Ascending aorta (tissue), 2 donors: ENCODE results near the gene ANKRD33B. TPM values are rescaled to one million over a fixed set of nuclear protein-coding genes. Genes with fewer than 3 reads are reported as not detected.
"Not testable (repeated sequence)": the region's sequence is repeated elsewhere in the genome, so short reads cannot be mapped to it uniquely, and the experiment has no call there.

ENCODE experiments used
- DNase-seq, 2 donors: peaks; one replicate each; pipeline ENCODE4 v3.0.0-alpha.2; 2019; ENCODE audit warnings: low spot score in 2 of 2
- H3K27ac ChIP-seq, 2 donors: fragments of 200-600 bp; sonication (generic); one replicate each; pipeline ENCODE4 v1.5.1; 2016 to 2017; ENCODE audit warnings: mild to moderate bottlenecking in 1 of 2
- H3K27me3 ChIP-seq: fragments of 200-600 bp; sonication (generic); one replicate; pipeline ENCODE4 v1.5.1; 2017
- H3K36me3 ChIP-seq, 2 donors: fragments of 200-600 bp; sonication (generic); one replicate each; pipeline ENCODE4 v1.5.1; 2016
- H3K4me1 ChIP-seq, 2 donors: fragments of 200-600 bp; sonication (generic); one replicate each; pipeline ENCODE4 v1.5.1; 2016 to 2017; ENCODE audit warnings: mild to moderate bottlenecking in 1 of 2
- H3K4me3 ChIP-seq, 2 donors: fragments of 200-600 bp; sonication (generic); one replicate each; pipeline ENCODE4 v1.5.1; 2016 to 2017; ENCODE audit warnings: mild to moderate bottlenecking in 1 of 2
- H3K9me3 ChIP-seq, 2 donors: fragments of 200-600 bp; sonication (generic); one replicate each; pipeline ENCODE4 v1.5.1; 2016
- intact Hi-C: fragments of 100-400 bp; cut with DNase I; formaldehyde crosslinking; loops from one replicate; pipeline ENCODE4 v1.15.1; 2023
- total RNA-seq: library from RNA; depleted of rRNA; stranded (reverse); fragments of >200 nt; gene quantifications from one replicate; pipeline ENCODE4 v1.1.0, GENCODE V29; 2016
- TF ChIP-seq, protein P1 (sequence below), 3 experiments: fragments of 200-600 bp in 2 of 3; fragments of 450-650 bp in 1 of 3; sonication (generic) in 2 of 3; IDR thresholded peaks; one replicate each; pipeline ENCODE4 v1.5.1; 2016 to 2019; ENCODE audit warnings: antibody characterized with exemption in 3 of 3, mild to moderate bottlenecking in 1 of 3, moderate library complexity in 1 of 3

Gene ANKRD33B
- total RNA-seq, 1 donor from 2014 or later, result 7.2 TPM

DNA sequence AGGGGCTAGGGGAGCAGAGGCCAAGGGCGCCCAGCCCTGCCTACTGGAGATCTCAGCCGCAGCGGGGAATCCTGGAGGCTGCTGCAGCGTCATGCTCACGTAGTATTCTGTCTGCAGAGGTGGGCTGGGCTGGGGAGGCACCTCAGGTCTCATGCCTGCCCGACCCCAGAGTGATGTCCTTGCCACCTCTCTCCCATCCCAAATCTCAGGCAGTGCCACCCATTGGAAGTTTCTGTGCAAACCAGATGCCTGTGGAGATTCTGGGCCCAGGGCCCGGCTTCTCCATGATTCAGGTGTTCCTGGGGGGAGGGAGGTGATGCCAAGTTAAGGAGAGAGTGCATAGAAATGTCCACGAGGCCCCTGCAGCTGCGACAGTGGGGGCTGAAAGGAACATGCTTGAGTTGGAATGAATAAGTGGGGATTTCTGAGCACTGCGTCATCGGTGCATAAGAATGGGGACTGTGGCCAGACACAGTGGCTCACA is 72.0 kb downstream of the ANKRD33B start:
- no peak overlapping the region for H3K27ac ChIP-seq
- TF ChIP-seq, protein P1, sequence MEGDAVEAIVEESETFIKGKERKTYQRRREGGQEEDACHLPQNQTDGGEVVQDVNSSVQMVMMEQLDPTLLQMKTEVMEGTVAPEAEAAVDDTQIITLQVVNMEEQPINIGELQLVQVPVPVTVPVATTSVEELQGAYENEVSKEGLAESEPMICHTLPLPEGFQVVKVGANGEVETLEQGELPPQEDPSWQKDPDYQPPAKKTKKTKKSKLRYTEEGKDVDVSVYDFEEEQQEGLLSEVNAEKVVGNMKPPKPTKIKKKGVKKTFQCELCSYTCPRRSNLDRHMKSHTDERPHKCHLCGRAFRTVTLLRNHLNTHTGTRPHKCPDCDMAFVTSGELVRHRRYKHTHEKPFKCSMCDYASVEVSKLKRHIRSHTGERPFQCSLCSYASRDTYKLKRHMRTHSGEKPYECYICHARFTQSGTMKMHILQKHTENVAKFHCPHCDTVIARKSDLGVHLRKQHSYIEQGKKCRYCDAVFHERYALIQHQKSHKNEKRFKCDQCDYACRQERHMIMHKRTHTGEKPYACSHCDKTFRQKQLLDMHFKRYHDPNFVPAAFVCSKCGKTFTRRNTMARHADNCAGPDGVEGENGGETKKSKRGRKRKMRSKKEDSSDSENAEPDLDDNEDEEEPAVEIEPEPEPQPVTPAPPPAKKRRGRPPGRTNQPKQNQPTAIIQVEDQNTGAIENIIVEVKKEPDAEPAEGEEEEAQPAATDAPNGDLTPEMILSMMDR (IDR thresholded peaks at IDR 0.05), result no peak
- intact Hi-C loops, result no loop called here
- no peaks in the 10 kb centered on the region for H3K4me1 ChIP-seq
- no peaks in the 10 kb centered on the region for H3K9me3 ChIP-seq
- no peak for DNase-seq
- H3K27me3 ChIP-seq, result no peaks in the 10 kb centered on the region
- H3K4me3 ChIP-seq, result no peak overlapping the region
- H3K36me3 ChIP-seq, result no peaks in the 10 kb centered on the region

DNA sequence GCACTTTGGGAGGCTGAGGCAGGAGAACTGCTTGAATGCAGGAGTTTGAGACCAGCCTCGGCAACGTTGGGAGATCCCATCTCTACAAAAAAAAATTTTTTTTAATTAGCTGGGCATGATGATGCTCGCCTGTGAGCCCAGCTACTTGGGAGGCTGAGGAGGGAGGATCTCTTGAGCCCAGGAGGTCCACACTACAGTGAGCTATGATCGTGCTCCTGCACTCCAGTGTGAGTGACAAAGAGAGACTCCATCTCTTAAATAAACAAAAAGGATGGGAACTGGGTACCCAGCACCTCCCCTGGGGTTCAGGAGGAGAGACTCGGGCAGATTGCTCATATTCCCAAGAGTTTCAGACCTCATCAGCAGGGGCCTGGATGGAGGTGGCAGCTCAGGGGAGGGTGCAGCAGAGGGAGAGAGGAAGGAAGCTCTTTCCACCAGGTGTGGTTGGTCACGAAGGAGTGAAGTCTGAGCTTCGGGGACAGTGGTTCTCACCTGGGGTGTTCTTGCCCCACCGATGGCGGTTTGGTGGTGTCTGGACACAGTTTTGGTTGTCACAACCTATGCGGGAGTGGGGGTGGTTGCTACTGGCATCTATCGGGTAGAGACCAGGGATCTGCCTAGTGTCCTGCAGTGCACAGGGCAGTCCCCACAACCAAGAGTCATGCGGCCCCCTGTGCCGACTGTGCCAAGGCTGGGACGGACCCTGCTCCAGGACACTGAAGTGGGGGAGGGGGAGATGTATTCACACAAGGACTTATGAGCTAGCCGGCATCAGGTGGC is 72.7 kb downstream of the ANKRD33B start:
- intact Hi-C loops, result no loop called here
- TF ChIP-seq, protein P1 (IDR thresholded peaks at IDR 0.05), result no peak
- Histone ChIP-seq H3K36me3 (no peaks in the 10 kb centered on the region), H3K27ac (no peak overlapping the region), H3K4me3 (no peak overlapping the region), H3K4me1 (no peaks in the 10 kb centered on the region), H3K27me3 (no peaks in the 10 kb centered on the region), H3K9me3 (no peaks in the 10 kb centered on the region)
- no peak for DNase-seq

DNA sequence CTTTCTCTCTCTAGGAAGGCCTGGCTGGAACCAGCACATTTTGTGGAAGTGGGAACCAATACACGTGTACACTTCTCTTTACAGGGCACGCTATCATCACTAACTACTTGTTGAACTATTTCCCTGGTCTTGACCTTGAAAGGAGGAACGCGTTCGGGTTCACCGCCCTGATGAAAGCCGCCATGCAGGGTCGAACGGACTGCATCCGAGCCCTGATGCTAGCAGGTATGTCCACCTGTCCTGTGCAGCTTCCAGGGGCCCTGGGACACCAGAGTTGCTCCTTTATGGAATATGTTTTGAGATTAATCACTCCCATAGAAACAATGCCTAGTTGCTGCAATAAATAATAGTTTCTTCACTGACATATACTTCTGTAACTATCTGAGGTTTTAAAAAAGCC is 74.1 kb downstream of the ANKRD33B start:
- TF ChIP-seq, protein P1 (IDR thresholded peaks at IDR 0.05), result no peak
- Histone ChIP-seq H3K4me1 (no peaks in the 10 kb centered on the region), H3K36me3 (no peaks in the 10 kb centered on the region), H3K4me3 (no peak overlapping the region), H3K9me3 (no peaks in the 10 kb centered on the region), H3K27ac (no peak overlapping the region), H3K27me3 (no peaks in the 10 kb centered on the region)
- intact Hi-C loops, result no loop called here
- no peak for DNase-seq

DNA sequence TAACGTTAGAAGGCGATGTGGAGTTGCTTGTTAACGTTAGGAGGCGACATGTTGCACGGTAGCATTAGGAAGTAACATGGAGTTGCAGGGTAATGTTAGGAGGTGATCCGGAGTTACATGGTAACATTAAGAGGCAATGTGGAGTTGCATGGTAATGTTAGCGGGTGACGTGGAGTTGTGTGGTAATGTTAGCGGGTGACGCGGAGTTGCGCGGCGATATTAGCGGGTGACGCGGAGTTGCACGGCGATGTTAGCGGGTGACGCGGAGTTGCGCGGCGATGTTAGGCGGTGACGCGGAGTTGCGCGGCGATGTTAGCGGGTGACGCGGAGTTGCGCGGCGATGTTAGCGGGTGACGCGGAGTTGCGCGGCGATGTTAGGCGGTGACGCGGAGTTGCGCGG is 74.9 kb downstream of the ANKRD33B start:
- H3K27me3 ChIP-seq, H3K4me3 ChIP-seq, H3K27ac ChIP-seq, intact Hi-C loops, DNase-seq, H3K4me1 ChIP-seq, H3K36me3 ChIP-seq, H3K9me3 ChIP-seq: not testable (repeated sequence)

DNA sequence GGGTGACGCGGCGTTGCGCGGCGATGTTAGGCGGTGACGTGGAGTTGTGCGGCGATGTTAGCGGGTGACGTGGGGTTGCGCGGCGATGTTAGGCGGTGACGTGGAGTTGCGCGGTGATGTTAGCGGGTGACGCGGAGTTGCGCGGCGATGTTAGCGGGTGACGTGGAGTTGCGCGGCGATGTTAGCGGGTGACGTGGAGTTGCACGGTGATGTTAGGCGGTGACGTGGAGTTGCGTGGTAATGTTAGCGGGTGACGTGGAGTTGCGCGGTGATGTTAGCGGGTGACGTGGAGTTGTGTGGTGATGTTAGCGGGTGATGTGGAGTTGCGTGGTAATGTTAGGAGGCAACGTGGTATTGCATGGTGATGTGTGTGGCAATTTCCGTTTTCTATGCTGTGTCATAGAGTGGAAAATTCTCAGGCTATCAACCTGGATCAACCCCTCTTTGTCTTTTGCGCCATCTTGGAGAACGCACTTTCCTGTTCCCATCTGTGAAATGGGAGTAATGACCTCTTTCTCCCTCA is 76.0 kb downstream of the ANKRD33B start:
- no peak for DNase-seq
- Histone ChIP-seq H3K9me3 (no peaks in the 10 kb centered on the region), H3K27me3 (no peaks in the 10 kb centered on the region), H3K36me3 (no peaks in the 10 kb centered on the region), H3K4me3 (no peak overlapping the region), H3K27ac (no peak overlapping the region), H3K4me1 (no peaks in the 10 kb centered on the region)
- intact Hi-C loops, result no loop called here
- TF ChIP-seq, protein P1 (IDR thresholded peaks at IDR 0.05), result no peak

DNA sequence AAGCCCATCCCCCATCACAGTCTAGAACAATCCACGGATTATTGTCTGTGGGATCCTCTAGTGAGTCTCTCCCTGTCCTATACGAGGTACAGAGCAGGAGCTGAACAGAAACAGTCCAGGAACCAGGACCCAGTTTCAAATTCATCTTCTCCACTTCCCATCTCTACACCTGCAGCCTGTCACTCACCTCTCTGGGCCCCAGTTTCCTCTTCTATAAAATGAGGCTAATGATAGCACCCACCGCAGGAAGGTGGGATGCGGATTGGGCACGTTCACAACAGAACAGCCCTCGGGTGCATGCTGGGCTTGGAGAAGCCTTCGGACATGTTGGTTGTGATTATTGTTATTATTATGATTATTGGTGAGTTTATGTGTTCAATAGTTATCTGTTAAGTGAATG is 78.5 kb downstream of the ANKRD33B start:
- intact Hi-C loops, result no loop called here
- no peak for DNase-seq
- Histone ChIP-seq H3K4me3 (no peak overlapping the region), H3K4me1 (no peaks in the 10 kb centered on the region), H3K27ac (no peak overlapping the region), H3K27me3 (no peaks in the 10 kb centered on the region), H3K36me3 (no peaks in the 10 kb centered on the region), H3K9me3 (no peaks in the 10 kb centered on the region)
- TF ChIP-seq, protein P1 (IDR thresholded peaks at IDR 0.05), result no peak
